ENCODE measurements around the gene C1GALT1. TPM values are rescaled to one million over a fixed set of nuclear protein-coding genes. Genes with fewer than 3 reads are reported as not detected.
A peak's percentile ranks its signal among the peaks of the same experiment; 100 is the strongest.

The C1GALT1 gene
- polyA plus RNA-seq, 6 donors from 2014 or later = 56.2 to 102 (median 83.6) TPM

DNA sequence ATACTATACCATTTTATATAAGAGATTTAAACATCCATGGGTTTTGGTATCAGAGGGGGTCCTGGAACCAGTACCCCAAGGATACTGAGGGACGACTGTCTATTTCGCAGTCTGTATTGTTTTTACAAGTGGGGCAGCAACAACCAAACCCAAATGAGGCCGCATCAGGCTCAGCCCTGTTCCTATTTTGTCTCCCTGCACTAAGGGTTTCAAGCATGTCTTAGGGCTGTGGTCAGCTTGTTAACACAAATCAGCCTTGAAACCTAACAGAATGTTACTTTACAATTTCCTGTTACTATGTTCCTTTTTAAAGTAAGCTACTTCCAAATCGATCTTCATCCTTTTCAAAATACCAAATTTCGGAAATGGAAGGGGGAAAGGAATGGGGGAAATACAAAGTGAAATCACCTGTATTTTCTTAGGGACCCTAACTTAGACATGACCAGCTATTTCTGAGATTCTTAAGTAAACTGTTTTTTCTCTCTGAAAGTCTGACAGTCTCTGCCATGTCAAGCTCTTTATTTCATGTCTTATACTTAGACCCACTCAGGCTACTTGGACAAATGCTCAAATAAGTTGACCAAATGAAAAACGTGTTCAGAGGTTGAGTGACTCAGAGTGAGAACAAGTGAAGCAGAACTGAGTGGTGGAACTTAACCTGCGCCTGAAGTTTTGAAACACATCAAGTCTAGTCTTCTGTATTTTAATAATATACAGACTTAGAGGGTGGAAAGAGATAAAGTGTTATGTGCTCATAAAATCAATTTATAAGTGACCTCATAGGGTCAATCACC, 75.8 kb downstream of the C1GALT1 start:
- ATAC-seq (ENCODE audit: low read depth in 2 of 2) = peak; percentile 56 to 65
- Mint-ChIP-seq H3K36me3 (no peaks in the 10 kb centered on the region), H3K9me3 (peaks cover 0 to 7% (median 4%) of the 10 kb centered on the region in 7 donors), H3K4me1 (peaks cover 51 to 72% (median 62%) of the 10 kb centered on the region in 3 donors), H3K27ac (peak overlapping the region; percentile 57 to 90 (median 80)), H3K27me3 (no peaks in the 10 kb centered on the region), H3K4me3 (peak overlapping the region; percentile 60 to 89 (median 78))
- peak; percentile 31 for DNase-seq

DNA sequence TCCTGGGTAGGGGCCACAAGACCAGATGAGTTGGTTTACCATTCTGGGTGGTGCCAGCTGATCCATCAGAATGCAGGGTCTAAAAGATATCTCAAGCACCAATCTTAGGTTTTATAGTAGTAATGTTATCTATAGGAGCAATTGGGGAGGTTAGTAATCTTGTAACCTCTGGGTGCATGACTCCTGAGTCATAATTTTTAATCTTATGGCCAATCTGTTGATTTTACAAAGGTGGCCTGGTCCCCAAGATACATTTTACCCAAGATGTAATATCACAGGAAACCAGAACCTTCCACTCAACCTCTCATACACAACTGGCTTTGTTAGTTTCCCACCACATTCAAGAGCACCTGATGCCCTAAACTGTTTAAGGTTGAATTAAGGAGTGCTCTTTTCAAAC, 79.5 kb downstream of the C1GALT1 start:
- ATAC-seq (ENCODE audit: low read depth in 2 of 2) = no peak
- no peak overlapping the region for H3K4me3 Mint-ChIP-seq
- peaks cover 27 to 51% (median 35%) of the 10 kb centered on the region in 3 donors for H3K4me1 Mint-ChIP-seq
- no peaks in the 10 kb centered on the region for H3K36me3 Mint-ChIP-seq
- DNase-seq = no peak
- peak overlapping the region in 1 of 6 donors; percentile 84 for H3K27ac Mint-ChIP-seq
- H3K9me3 Mint-ChIP-seq = peaks cover 0 to 7% (median 4%) of the 10 kb centered on the region in 7 donors
- H3K27me3 Mint-ChIP-seq = no peaks in the 10 kb centered on the region

DNA sequence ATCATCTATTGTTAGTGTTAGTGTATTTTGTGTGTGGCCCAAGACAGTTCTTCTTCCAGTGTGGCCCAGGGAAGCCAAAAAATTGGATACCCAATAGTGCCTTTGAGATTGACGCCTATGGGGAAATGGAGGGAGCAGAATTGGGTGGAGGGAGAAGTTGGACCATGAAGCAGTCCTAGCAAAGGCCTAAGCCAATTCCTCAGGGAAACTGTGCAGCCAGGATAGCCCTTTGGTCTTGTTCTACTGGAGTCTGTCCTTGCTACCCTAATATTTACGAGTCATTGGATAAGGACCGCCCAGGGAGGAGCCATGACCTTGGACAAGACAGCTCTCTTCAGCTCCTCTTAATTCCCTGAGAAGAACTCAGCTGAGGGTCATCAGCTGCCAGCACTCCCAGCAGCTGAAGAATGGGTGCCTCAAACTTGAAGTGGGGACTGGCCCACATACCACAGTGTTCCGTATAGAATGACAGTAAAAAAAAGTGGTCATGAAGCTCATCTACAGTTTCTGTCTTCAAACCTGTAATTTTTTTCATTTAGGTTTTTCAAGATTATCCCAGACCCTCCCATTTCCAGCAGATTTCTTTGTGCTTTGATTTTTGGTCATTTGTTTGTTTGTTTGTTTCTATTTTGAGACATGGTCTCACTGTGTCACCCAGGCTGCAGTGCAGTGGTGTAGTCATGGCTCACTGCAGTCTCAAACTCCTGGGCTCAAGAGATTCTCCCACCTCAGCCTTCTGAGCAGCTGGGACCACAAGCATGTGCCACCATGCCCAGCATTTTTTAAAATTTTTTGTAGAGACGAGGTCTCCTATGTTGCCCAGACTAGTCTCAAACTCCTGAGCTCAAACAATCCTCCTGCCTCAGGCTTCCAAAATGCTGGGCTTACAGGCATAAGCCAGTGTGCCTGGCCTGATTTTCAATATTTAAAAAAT, 81.2 kb downstream of the C1GALT1 start:
- H3K27me3 Mint-ChIP-seq = no peaks in the 10 kb centered on the region
- no peaks in the 10 kb centered on the region for H3K36me3 Mint-ChIP-seq
- no peak for ATAC-seq (ENCODE audit: low read depth in 2 of 2)
- no peak overlapping the region for H3K4me3 Mint-ChIP-seq
- peaks cover 0 to 7% (median 4%) of the 10 kb centered on the region in 7 donors for H3K9me3 Mint-ChIP-seq
- H3K4me1 Mint-ChIP-seq = peaks cover 15 to 34% (median 21%) of the 10 kb centered on the region in 3 donors
- H3K27ac Mint-ChIP-seq = peak overlapping the region in 1 of 6 donors; percentile 84
- no peak for DNase-seq

DNA sequence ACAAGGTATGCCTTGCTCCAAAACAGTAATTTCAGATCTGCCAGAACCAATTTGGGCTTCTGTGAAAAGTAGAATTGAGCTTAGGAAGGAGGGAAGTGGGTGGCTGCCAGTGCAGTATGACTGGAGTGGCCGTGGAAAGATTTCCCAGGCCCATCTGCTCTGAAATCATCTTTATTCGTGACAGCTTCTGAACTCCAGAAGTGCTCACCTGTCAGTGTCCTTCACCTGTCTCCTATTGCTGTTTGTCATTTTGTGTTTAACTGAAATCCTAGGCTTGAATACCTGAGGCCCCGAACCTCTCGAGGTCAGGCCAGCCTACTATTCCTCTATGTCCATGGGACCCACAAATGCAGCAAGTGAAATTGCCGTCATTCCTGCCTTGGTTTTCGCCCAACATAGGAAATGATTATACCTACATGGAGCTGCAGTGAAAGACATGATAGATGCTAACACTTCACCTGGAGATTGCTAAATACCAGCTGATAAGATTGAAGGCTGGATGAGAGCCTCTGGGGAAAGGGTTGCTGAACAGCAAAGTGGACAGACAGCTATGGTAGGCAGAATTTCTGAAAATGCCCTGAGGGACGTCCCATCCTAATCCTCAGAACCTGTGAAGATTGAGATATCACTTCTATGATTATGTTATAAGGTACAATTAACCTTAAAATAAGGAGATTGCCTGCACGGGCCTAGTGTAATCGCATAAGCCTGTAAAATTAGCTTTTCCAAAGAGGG, 82.1 kb downstream of the C1GALT1 start:
- DNase-seq (no peak), ATAC-seq (ENCODE audit: low read depth in 2 of 2) (no peak)
- peaks cover 0 to 7% (median 4%) of the 10 kb centered on the region in 7 donors for H3K9me3 Mint-ChIP-seq
- peaks cover 10 to 25% (median 15%) of the 10 kb centered on the region in 3 donors for H3K4me1 Mint-ChIP-seq
- no peaks in the 10 kb centered on the region for H3K36me3 Mint-ChIP-seq
- no peaks in the 10 kb centered on the region for H3K27me3 Mint-ChIP-seq
- H3K27ac Mint-ChIP-seq = peak overlapping the region in 1 of 6 donors; percentile 37
- no peak overlapping the region for H3K4me3 Mint-ChIP-seq

DNA sequence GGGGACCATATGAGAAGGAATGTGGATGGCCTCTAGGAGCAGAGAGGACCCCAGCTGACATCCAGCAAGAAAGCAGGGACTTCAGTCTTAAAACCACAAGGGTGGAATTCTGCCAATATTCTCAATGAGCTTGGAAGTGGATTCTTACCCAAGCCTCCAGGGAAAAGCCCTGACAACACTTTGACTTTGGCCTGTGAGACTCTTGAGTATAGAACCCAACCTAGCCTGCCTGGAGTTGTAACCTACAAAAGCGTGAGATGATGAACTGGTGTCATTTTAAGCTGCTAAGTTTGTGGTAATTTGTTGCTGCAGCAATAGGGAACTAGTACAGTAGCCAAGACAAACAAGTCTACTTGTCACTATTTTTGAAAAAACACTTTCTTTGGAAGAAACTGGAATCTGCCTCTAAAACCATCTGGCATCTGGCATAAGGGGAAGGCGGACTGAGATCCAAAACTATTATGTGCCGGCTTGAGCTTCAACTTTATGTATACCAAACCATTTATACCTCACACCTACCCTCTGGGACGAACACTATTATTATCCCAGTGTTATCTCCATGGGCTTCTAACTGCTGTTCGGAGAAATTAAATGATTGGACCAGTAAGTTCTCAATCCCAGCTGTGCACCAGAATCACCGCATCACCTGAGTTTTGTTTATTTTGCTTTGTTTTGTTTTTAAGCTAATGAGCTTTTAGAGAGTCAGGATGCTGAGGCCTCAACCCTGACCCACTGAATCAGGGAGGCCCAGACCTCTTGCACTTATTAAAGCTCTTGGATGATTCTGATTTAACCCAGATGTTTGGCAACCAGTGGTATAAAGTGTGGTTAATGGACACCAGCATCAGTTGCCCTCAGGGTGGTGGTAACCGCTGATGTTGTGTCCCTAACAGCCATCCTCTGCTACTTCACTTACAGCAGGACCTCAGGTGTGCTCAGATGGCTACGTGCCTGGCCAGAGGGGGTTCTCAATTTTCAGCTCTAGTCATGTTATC, 83.0 kb downstream of the C1GALT1 start:
- Mint-ChIP-seq H3K27me3 (no peaks in the 10 kb centered on the region), H3K27ac (peak overlapping the region in 1 of 6 donors; percentile 42)
- no peak for DNase-seq

DNA sequence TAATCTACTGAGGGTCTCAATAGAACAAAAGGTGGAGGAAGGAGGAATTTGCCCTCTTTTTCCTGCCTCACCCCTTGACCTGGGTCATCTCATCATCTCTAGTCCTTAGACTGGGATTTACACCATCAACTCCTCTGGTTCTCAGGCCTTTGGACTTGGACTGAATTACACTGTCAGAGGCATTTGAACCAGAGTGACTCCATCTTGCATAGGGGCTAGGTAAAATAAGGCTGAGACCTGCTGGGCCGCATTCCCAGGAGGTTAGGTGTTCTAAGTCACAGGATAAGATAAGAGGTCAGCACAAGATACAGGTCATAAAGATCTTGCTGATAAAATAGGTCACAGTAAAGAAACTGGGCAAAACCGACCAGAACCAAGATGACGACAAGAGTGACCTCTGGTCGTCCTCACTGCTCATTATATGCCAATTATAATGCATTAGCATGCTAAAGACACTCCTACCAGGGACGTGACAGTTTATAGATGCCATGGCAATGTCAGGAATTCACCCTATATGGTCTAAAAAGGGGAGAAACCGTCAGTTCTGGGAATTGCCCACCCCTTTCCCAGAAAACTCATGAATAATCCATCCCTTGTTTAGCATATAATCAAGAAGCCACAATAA, 84.0 kb downstream of the C1GALT1 start:
- no peaks in the 10 kb centered on the region for H3K27me3 Mint-ChIP-seq
- ATAC-seq (ENCODE audit: low read depth in 2 of 2) (no peak), DNase-seq (no peak)
- H3K4me1 Mint-ChIP-seq = peaks cover 7 to 13% (median 9%) of the 10 kb centered on the region in 3 donors
- H3K4me3 Mint-ChIP-seq = no peak overlapping the region
- H3K36me3 Mint-ChIP-seq = no peaks in the 10 kb centered on the region
- peaks cover 0 to 5% (median 0%) of the 10 kb centered on the region in 7 donors for H3K9me3 Mint-ChIP-seq
- H3K27ac Mint-ChIP-seq = peak overlapping the region in 1 of 6 donors; percentile 42

More for the DNA sequence above, 83.0 kb downstream of the C1GALT1 start:
- H3K4me1 Mint-ChIP-seq = peaks cover under 1 to 16% (median 7%) of the 10 kb centered on the region in 3 donors
- peaks cover 0 to 7% (median 4%) of the 10 kb centered on the region in 7 donors for H3K9me3 Mint-ChIP-seq
- no peak for ATAC-seq (ENCODE audit: low read depth in 2 of 2)
- no peaks in the 10 kb centered on the region for H3K36me3 Mint-ChIP-seq
- no peak overlapping the region for H3K4me3 Mint-ChIP-seq

DNA sequence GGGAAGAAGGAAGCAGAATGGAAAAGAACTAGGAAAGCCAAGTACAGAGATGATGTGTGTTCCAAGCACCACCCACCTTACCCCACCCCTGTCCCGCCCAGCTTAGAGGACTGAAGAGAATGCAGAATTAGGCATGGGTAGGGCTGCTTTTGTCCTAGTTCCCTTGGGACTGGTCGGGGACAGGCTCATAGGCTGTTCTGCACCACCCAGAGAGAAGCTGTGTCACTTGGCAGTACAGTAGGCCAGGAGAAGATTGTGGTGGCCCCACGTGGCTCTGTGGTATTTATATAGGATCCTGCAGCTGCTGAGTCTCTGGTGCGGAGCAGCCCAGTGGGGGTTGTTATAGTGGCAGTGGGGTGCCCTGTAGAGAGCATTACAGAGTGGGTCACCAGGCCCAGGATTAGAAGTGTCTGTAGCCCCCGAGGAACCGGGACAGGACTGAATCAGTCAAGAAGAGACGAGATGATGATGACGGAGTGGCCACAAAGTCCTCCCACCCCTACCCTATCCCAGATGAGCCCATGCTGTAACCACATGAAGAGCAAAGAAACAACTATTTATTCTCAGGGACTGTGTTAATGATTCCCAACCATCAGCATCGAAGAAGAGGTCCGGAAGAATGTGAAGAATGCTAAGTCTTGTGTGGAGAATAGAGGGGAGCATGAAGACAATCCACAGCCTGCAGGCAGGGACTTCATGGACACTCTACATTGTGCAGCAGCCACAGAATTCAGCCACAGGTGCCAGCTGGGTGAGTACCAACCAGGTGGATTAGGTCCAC, 88.9 kb downstream of the C1GALT1 start:
- no peaks in the 10 kb centered on the region for H3K27me3 Mint-ChIP-seq
- no peak overlapping the region for H3K27ac Mint-ChIP-seq
- ATAC-seq (ENCODE audit: low read depth in 2 of 2) (no peak), DNase-seq (no peak)
- H3K9me3 Mint-ChIP-seq = no peaks in the 10 kb centered on the region
- H3K4me1 Mint-ChIP-seq = peaks cover 11 to 17% (median 15%) of the 10 kb centered on the region in 3 donors
- H3K4me3 Mint-ChIP-seq = peak overlapping the region in 1 of 8 donors; percentile 45
- peaks cover 0 to 6% of the 10 kb centered on the region in 2 donors for H3K36me3 Mint-ChIP-seq

DNA sequence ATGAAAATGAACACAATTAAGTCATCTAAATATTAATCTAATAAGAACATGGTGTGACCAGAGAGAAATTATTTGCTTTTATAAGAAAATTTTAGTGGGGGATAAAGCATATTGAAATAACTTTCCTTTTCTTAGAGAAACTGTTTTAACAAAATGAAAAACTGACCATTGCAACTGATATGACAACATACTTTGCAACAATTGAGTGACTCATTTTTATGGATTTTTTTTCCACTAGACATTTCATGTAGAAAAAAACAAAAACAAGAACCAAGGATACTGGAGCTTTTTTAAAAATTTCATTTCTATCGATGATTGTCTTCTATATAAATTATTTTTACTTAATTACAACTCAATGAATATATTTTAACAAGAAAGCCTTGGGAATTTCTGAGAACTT, 90.0 kb downstream of the C1GALT1 start:
- H3K36me3 Mint-ChIP-seq = peaks cover 0 to 6% of the 10 kb centered on the region in 2 donors
- no peak overlapping the region for H3K4me3 Mint-ChIP-seq
- H3K4me1 Mint-ChIP-seq = peaks cover 16 to 25% (median 24%) of the 10 kb centered on the region in 3 donors
- peaks cover 0 to under 1% (median 0%) of the 10 kb centered on the region in 7 donors for H3K9me3 Mint-ChIP-seq
- DNase-seq (no peak), ATAC-seq (ENCODE audit: low read depth in 2 of 2) (no peak)
- no peaks in the 10 kb centered on the region for H3K27me3 Mint-ChIP-seq
- H3K27ac Mint-ChIP-seq = no peak overlapping the region

DNA sequence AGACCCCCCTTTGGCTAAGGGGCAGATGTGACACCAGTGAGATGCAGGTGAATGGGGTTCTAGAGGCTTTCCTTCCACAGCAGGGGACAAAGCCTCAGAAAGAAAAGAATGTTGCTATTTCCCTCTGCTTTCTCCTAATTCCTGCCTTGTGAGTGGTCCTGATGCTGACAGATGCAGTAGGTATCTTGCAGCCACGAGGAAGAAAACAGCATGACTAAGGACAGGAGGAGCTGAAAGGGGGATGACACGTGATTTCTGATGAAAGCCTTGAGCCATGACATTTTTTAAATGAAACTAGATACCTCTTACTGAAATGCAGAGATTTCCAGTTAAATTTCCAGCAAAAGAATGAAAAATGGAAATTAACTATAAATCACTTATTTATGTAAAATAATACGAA, 92.4 kb downstream of the C1GALT1 start:
- H3K36me3 Mint-ChIP-seq = peaks cover 0 to 6% of the 10 kb centered on the region in 2 donors
- no peak overlapping the region for H3K4me3 Mint-ChIP-seq
- H3K27ac Mint-ChIP-seq = no peak overlapping the region
- ATAC-seq (ENCODE audit: low read depth in 2 of 2) (no peak), DNase-seq (no peak)
- peaks cover 16 to 28% (median 24%) of the 10 kb centered on the region in 3 donors for H3K4me1 Mint-ChIP-seq
- peaks cover 0 to 2% (median 0%) of the 10 kb centered on the region in 7 donors for H3K9me3 Mint-ChIP-seq
- no peaks in the 10 kb centered on the region for H3K27me3 Mint-ChIP-seq

DNA sequence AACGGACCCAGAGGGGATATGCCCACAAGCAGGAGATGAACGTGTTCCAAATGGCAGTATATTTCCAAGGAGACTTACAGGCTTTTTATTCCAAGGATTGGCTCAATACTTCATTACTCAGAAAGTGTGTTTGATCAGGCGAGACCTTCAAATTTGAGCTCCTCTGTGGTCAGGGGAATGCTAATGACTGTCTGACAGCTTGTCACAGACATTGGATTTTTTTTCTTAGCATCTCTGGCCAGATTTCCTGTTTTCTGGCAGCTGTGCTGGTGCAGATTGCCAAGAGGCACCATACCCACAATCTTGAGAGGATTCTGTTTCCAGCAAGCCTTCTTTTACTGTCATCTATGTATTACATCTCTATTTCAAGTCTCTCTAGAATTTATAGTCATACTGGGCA, 93.8 kb downstream of the C1GALT1 start:
- Mint-ChIP-seq H3K4me3 (no peak overlapping the region), H3K36me3 (peaks cover 6 to 8% of the 10 kb centered on the region in 2 donors), H3K27ac (no peak overlapping the region)

More for the DNA sequence above, 93.8 kb downstream of the C1GALT1 start:
- DNase-seq (no peak), ATAC-seq (ENCODE audit: low read depth in 2 of 2) (peak in 1 of 2 donors; percentile 27)
- peaks cover 0 to 2% (median 0%) of the 10 kb centered on the region in 7 donors for H3K9me3 Mint-ChIP-seq
- H3K4me1 Mint-ChIP-seq = peaks cover 15 to 23% (median 19%) of the 10 kb centered on the region in 3 donors
- H3K27me3 Mint-ChIP-seq = peaks cover 0 to 6% (median 0%) of the 10 kb centered on the region in 3 donors

All from naive B cell (primary cell).